ENCODE results near the gene LYRM1.
"Not testable (repeated sequence)": the region's sequence is repeated elsewhere in the genome, so short reads cannot be mapped to it uniquely, and the experiment has no call there.

The LYRM1 gene

GRCh38 chr16:20900299-20901067, at the start of gene LYRM1, which contains the start of gene DCUN1D3:
LYRM1 (plus strand) TSS chr16:20900771; CDS start chr16:20915556, 14,785 bp downstream.
DCUN1D3 (minus strand) TSS chr16:20900358; CDS start chr16:20862538, 37,820 bp downstream.
- DNase-seq (ENCODE audit: low read depth in 2 of 3, low spot score in 1 of 3), result peak; percentile 88 to 92 (median 91)

- DNase-seq (ENCODE audit: low read depth in 2 of 3, low spot score in 1 of 3), result no peak
These were observed 49.6 kb upstream of the LYRM1 start for GRCh38 chr16:20850981-20851380.

GRCh38 chr16:20851601-20852000, 49.0 kb upstream of the LYRM1 start:
- DNase-seq (ENCODE audit: low read depth in 2 of 3, low spot score in 1 of 3), result no peak

- no peak for DNase-seq (ENCODE audit: low read depth in 2 of 3, low spot score in 1 of 3)
These were observed 47.4 kb upstream of the LYRM1 start for GRCh38 chr16:20853143-20853542.

- DNase-seq (ENCODE audit: low read depth in 2 of 3, low spot score in 1 of 3), result no peak
These were observed 46.5 kb upstream of the LYRM1 start for GRCh38 chr16:20853981-20854620.

- DNase-seq (ENCODE audit: low read depth in 2 of 3, low spot score in 1 of 3), result no peak
These were observed 45.6 kb upstream of the LYRM1 start for GRCh38 chr16:20854963-20855362.

- DNase-seq (ENCODE audit: low read depth in 2 of 3, low spot score in 1 of 3), result no peak
These were observed 43.3 kb upstream of the LYRM1 start for GRCh38 chr16:20857281-20857680.

GRCh38 chr16:20859229-20859628, 41.3 kb upstream of the LYRM1 start:
- DNase-seq (ENCODE audit: low read depth in 2 of 3, low spot score in 1 of 3), result no peak

GRCh38 chr16:20859699-20860098, 40.9 kb upstream of the LYRM1 start:
- DNase-seq (ENCODE audit: low read depth in 2 of 3, low spot score in 1 of 3), result no peak

GRCh38 chr16:20860361-20860760, 40.2 kb upstream of the LYRM1 start:
- DNase-seq (ENCODE audit: low read depth in 2 of 3, low spot score in 1 of 3), result no peak

- DNase-seq (ENCODE audit: low read depth in 2 of 3, low spot score in 1 of 3), result not testable (repeated sequence)
These were observed 39.6 kb upstream of the LYRM1 start for GRCh38 chr16:20860995-20861394.

- no peak for DNase-seq (ENCODE audit: low read depth in 2 of 3, low spot score in 1 of 3)
These were observed 38.2 kb upstream of the LYRM1 start for GRCh38 chr16:20862162-20862960.

- not testable (repeated sequence) for DNase-seq (ENCODE audit: low read depth in 2 of 3, low spot score in 1 of 3)
These were observed 36.2 kb upstream of the LYRM1 start for GRCh38 chr16:20864376-20864775.

GRCh38 chr16:20865420-20866131, 35.0 kb upstream of the LYRM1 start:
- no peak for DNase-seq (ENCODE audit: low read depth in 2 of 3, low spot score in 1 of 3)

GRCh38 chr16:20866145-20866772, 34.3 kb upstream of the LYRM1 start:
- DNase-seq (ENCODE audit: low read depth in 2 of 3, low spot score in 1 of 3), result peak in 1 of 3 donors; percentile 11

GRCh38 chr16:20866801-20867200, 33.8 kb upstream of the LYRM1 start:
- DNase-seq (ENCODE audit: low read depth in 2 of 3, low spot score in 1 of 3), result no peak

- no peak for DNase-seq (ENCODE audit: low read depth in 2 of 3, low spot score in 1 of 3)
These were observed 33.0 kb upstream of the LYRM1 start for GRCh38 chr16:20867585-20867984.

GRCh38 chr16:20868890-20869289, 31.7 kb upstream of the LYRM1 start:
- DNase-seq (ENCODE audit: low read depth in 2 of 3, low spot score in 1 of 3), result no peak

- no peak for DNase-seq (ENCODE audit: low read depth in 2 of 3, low spot score in 1 of 3)
These were observed 30.3 kb upstream of the LYRM1 start for GRCh38 chr16:20870122-20870820.

GRCh38 chr16:20871258-20871657, 29.3 kb upstream of the LYRM1 start:
- no peak for DNase-seq (ENCODE audit: low read depth in 2 of 3, low spot score in 1 of 3)
